ENCODE data around the gene CCDC183. TPM values are rescaled to one million over a fixed set of nuclear protein-coding genes. Genes with fewer than 3 reads are reported as not detected.

CCDC183 gene
- total RNA-seq, 1 donor from 2014 or later, result under 0.01 TPM

- no peak for DNase-seq (ENCODE audit: low read depth)
- H3K4me3 ChIP-seq (ENCODE audit: low read depth, low read length), result no peak overlapping the region
- H3K27me3 ChIP-seq (ENCODE audit: control insufficient read depth, insufficient read depth, low read length), result no peaks in the 10 kb centered on the region
- no peak for FAIRE-seq
- peaks cover 5% of the 10 kb centered on the region for H3K36me3 ChIP-seq (ENCODE audit: control insufficient read depth, insufficient read depth, low read length)
- TF ChIP-seq CTCF (IDR thresholded peaks at IDR 0.05; ENCODE audit: insufficient read depth, low read length, severe bottlenecking), result no peak
Measured at GRCh38 chr9:136855461-136856078, 59.4 kb downstream of the CCDC183 start.

GRCh38 chr9:136856079-136856476 is 59.9 kb downstream of the CCDC183 start:
- no peaks in the 10 kb centered on the region for H3K27me3 ChIP-seq (ENCODE audit: control insufficient read depth, insufficient read depth, low read length)
- no peak overlapping the region for H3K4me3 ChIP-seq (ENCODE audit: low read depth, low read length)
- no peak for DNase-seq (ENCODE audit: low read depth)
- H3K36me3 ChIP-seq (ENCODE audit: control insufficient read depth, insufficient read depth, low read length), result peaks cover 2% of the 10 kb centered on the region
- no peak for FAIRE-seq
- TF ChIP-seq CTCF (IDR thresholded peaks at IDR 0.05; ENCODE audit: insufficient read depth, low read length, severe bottlenecking), result no peak

GRCh38 chr9:136856541-136857141 is 60.5 kb downstream of the CCDC183 start:
- peak; percentile 13 for TF ChIP-seq CTCF (IDR thresholded peaks at IDR 0.05; ENCODE audit: insufficient read depth, low read length, severe bottlenecking)
- peaks cover 4% of the 10 kb centered on the region for H3K36me3 ChIP-seq (ENCODE audit: control insufficient read depth, insufficient read depth, low read length)
- FAIRE-seq (no peak), DNase-seq (ENCODE audit: low read depth) (no peak)
- H3K27me3 ChIP-seq (ENCODE audit: control insufficient read depth, insufficient read depth, low read length), result no peaks in the 10 kb centered on the region
- no peak overlapping the region for H3K4me3 ChIP-seq (ENCODE audit: low read depth, low read length)

GRCh38 chr9:136857166-136857565 is 61.0 kb downstream of the CCDC183 start:
- no peaks in the 10 kb centered on the region for H3K27me3 ChIP-seq (ENCODE audit: control insufficient read depth, insufficient read depth, low read length)
- peaks cover 8% of the 10 kb centered on the region for H3K36me3 ChIP-seq (ENCODE audit: control insufficient read depth, insufficient read depth, low read length)
- DNase-seq (ENCODE audit: low read depth), result no peak
- no peak for TF ChIP-seq CTCF (IDR thresholded peaks at IDR 0.05; ENCODE audit: insufficient read depth, low read length, severe bottlenecking)
- H3K4me3 ChIP-seq (ENCODE audit: low read depth, low read length), result no peak overlapping the region
- no peak for FAIRE-seq

Other genes starting within 250 kb of the CCDC183 start
- 11.8 and 18.1 TPM in 2 replicates for gene EGFL7, start 133.4 kb upstream of the CCDC183 start, total RNA-seq
- 41.9 and 52.0 TPM in 2 replicates for gene AGPAT2, start 108.9 kb upstream of the CCDC183 start, total RNA-seq
- 0.13 TPM in 1 of 2 replicates, not detected in the other for gene DIPK1B, start 83.8 kb upstream of the CCDC183 start, total RNA-seq
- not detected in 2 replicates for gene LCN10, start 53.4 kb upstream of the CCDC183 start, total RNA-seq
- gene LCN6, start 47.8 kb upstream of the CCDC183 start, total RNA-seq, result not detected in 2 replicates
- gene LCN8, start 38.1 kb upstream of the CCDC183 start, total RNA-seq, result not detected in 2 replicates
- not detected in 2 replicates for gene LCN15, start 31.8 kb upstream of the CCDC183 start, total RNA-seq
- gene TMEM141, start 5.0 kb upstream of the CCDC183 start, total RNA-seq, result 220 and 228 TPM in 2 replicates
- 79.5 and 88.5 TPM in 2 replicates for gene RABL6, start 11.6 kb downstream of the CCDC183 start, total RNA-seq
- gene AJM1, start 46.1 kb downstream of the CCDC183 start, total RNA-seq, result 1.1 and 1.8 TPM in 2 replicates
- gene PHPT1, start 53.1 kb downstream of the CCDC183 start, total RNA-seq, result 57.9 and 124 TPM in 2 replicates
- gene MAMDC4, start 56.0 kb downstream of the CCDC183 start, total RNA-seq, result 1.1 and 1.5 TPM in 2 replicates
- 486 and 497 TPM in 2 replicates for gene EDF1, start 70.0 kb downstream of the CCDC183 start, total RNA-seq
- gene TRAF2, start 90.2 kb downstream of the CCDC183 start, total RNA-seq, result 5.3 and 10.1 TPM in 2 replicates
- 162 TPM in 2 replicates for gene FBXW5, start 148.4 kb downstream of the CCDC183 start, total RNA-seq
- 0.51 and 0.79 TPM in 2 replicates for gene C8G, start 148.9 kb downstream of the CCDC183 start, total RNA-seq
- 0.13 TPM in 1 of 2 replicates, not detected in the other for gene LCN12, start 155.9 kb downstream of the CCDC183 start, total RNA-seq
- 0.26 TPM in 2 replicates for gene PTGDS, start 181.2 kb downstream of the CCDC183 start, total RNA-seq
- not detected in 2 replicates for gene LCNL1, start 186.7 kb downstream of the CCDC183 start, total RNA-seq
- 10.0 and 11.5 TPM in 2 replicates for gene PAXX, start 196.1 kb downstream of the CCDC183 start, total RNA-seq
- gene CLIC3, start 200.2 kb downstream of the CCDC183 start, total RNA-seq, result 2.1 and 28.8 TPM in 2 replicates
- 5.5 and 9.9 TPM in 2 replicates for gene ABCA2, start 231.9 kb downstream of the CCDC183 start, total RNA-seq
- not detected in 2 replicates for gene FUT7, start 235.8 kb downstream of the CCDC183 start, total RNA-seq
- 5.5 and 10.5 TPM in 2 replicates for gene NPDC1, start 249.8 kb downstream of the CCDC183 start, total RNA-seq